Effector memory CD8-positive, alpha-beta T cell (primary cell): ENCODE measurements around the gene ANKMY1.
A peak's percentile ranks its signal among the peaks of the same experiment; 100 is the strongest.

Source experiments
- ATAC-seq: fragments of 150-1000 bp; cut with Tn5 transposase; replicated peaks from 2 replicates; pipeline ENCODE4 v1.10.0; 2021; ENCODE audit warnings: mild to moderate bottlenecking, moderate library complexity
- DNase-seq, 3 experiments: peaks; one replicate each; pipeline ENCODE4 v3.0.0; 2021
- H3K27ac Mint-ChIP-seq, 2 donors: one replicate each; pipeline ENCODE4 v1.8.0; 2022; ENCODE audit warnings: mild to moderate bottlenecking in 2 of 2, mixed read lengths in 2 of 2, moderate library complexity in 2 of 2
- H3K27me3 Mint-ChIP-seq, 2 donors: one replicate each; pipeline ENCODE4 v1.8.0; 2022; ENCODE audit warnings: mixed read lengths in 2 of 2
- H3K36me3 Mint-ChIP-seq: one replicate; pipeline ENCODE4 v1.8.0; 2022; ENCODE audit warnings: mild to moderate bottlenecking, moderate library complexity, mixed read lengths; ENCODE audit not compliant: insufficient read depth
- H3K4me1 Mint-ChIP-seq, 2 donors: one replicate each; pipeline ENCODE4 v1.8.0; 2022; ENCODE audit warnings: low read depth in 2 of 2, mixed read lengths in 2 of 2
- H3K4me3 Mint-ChIP-seq, 2 donors: one replicate each; pipeline ENCODE4 v1.8.0; 2022; ENCODE audit warnings: mild to moderate bottlenecking in 2 of 2, mixed read lengths in 2 of 2, moderate library complexity in 2 of 2
- H3K9me3 Mint-ChIP-seq, 2 donors: one replicate each; pipeline ENCODE4 v1.8.0; 2022; ENCODE audit warnings: mixed read lengths in 2 of 2

Gene ANKMY1

GRCh38 chr2:240437551-240437860 is 120.3 kb downstream of the ANKMY1 start:
- Mint-ChIP-seq H3K27me3 (peaks cover 12 to 38% of the 10 kb centered on the region in 2 donors), H3K4me3 (peak overlapping the region; percentile 33 to 48), H3K9me3 (no peaks in the 10 kb centered on the region), H3K27ac (peak overlapping the region in 1 of 2 donors; percentile 26), H3K4me1 (peaks cover 4 to 11% of the 10 kb centered on the region in 2 donors), H3K36me3 (peaks cover 8% of the 10 kb centered on the region)
- DNase-seq (no peak), ATAC-seq (no peak)

GRCh38 chr2:240436683-240437550 is 120.9 kb downstream of the ANKMY1 start:
- H3K27ac Mint-ChIP-seq = no peak overlapping the region
- DNase-seq = no peak

DNA sequence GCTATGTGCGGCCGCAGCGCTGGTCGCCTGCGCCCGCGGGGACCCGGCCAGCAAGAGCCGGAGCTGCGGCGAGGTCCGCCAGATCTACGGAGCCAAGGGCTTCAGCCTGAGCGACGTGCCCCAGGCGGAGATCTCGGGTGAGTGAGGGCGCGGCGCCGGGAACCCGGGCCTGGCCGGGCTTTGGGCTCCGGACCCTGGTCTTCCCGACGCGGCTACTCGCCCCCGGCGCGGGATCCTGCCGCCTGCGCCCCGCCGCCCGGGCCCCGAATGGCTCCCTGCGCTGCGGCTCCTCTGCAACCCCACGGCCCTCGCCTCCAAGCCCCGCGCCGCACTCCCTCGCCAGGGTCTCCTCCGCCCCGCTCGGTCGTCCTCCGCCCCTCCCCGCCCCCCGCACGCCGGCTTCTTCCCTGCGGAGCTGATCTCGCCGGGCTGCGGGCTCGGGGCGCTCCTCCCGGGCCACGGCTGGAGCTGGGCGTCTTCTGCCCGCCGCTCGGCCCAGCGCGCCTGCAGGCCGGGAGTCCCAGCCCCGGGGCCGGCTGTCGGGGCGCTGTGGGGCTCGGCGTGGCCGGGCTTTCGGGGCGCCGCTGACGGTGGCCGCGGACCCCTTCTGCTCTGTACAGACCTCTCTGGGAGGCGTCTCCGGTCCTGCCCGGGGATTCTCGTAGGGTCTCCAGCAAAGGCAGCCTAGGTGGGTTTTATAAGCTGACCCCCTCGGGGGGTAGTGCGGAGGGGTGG is 121.7 kb downstream of the ANKMY1 start:
- H3K36me3 Mint-ChIP-seq = peaks cover 8% of the 10 kb centered on the region
- H3K27me3 Mint-ChIP-seq = peaks cover 12 to 46% of the 10 kb centered on the region in 2 donors
- H3K4me1 Mint-ChIP-seq = peaks cover 4 to 11% of the 10 kb centered on the region in 2 donors
- no peak overlapping the region for H3K27ac Mint-ChIP-seq
- ATAC-seq (peak; percentile 0), DNase-seq (no peak)
- no peaks in the 10 kb centered on the region for H3K9me3 Mint-ChIP-seq
- H3K4me3 Mint-ChIP-seq = peak overlapping the region; percentile 61 to 65

More at GRCh38 chr2:240436683-240437550, 120.9 kb downstream of the ANKMY1 start:
- H3K4me1 Mint-ChIP-seq = peaks cover 4 to 11% of the 10 kb centered on the region in 2 donors
- H3K36me3 Mint-ChIP-seq = peaks cover 8% of the 10 kb centered on the region
- H3K9me3 Mint-ChIP-seq = no peaks in the 10 kb centered on the region
- H3K4me3 Mint-ChIP-seq = peak overlapping the region; percentile 61 to 65
- ATAC-seq = no peak
- peaks cover 12 to 44% of the 10 kb centered on the region in 2 donors for H3K27me3 Mint-ChIP-seq

DNA sequence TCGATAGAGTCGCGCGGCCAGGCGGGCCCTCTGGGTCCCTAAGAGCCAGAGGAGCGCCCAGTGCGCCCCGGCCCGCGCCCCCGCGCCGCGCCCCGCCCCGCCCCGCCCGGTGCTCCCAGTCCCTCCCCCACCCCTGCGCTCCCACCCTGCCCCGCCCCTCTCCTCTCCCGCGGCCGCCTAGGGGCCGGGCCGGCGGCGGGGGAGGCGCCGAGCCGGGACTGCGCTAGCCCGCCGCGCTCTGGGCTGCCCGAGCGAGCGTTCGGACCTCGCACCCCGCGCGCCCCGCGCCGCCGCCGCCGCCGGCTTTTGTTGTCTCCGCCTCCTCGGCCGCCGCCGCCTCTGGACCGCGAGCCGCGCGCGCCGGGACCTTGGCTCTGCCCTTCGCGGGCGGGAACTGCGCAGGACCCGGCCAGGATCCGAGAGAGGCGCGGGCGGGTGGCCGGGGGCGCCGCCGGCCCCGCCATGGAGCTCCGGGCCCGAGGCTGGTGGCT is 122.3 kb downstream of the ANKMY1 start, which contains the start of gene GPC1:
Gene GPC1, plus strand, starts transcription at position 207 of the 491 bp plus-strand sequence. Its CDS starts 256 bp downstream, at position 463.
- Mint-ChIP-seq H3K27ac (peak within 1 kb of the TSS in 1 of 2 donors; percentile 44), H3K27me3 (peaks cover 12 to 46% of the 10 kb centered on the region in 2 donors), H3K4me3 (peak within 1 kb of the TSS; percentile 84), H3K36me3 (peaks cover 8% of the 10 kb centered on the region), H3K4me1 (peaks cover 4 to 11% of the 10 kb centered on the region in 2 donors), H3K9me3 (no peaks in the 10 kb centered on the region)
- DNase-seq = no peak
- peak; percentile 72 for ATAC-seq

- peak overlapping the region in 1 of 2 donors; percentile 44 for H3K27ac Mint-ChIP-seq
Observed at GRCh38 chr2:240434728-240435456, 122.9 kb downstream of the ANKMY1 start.

DNA sequence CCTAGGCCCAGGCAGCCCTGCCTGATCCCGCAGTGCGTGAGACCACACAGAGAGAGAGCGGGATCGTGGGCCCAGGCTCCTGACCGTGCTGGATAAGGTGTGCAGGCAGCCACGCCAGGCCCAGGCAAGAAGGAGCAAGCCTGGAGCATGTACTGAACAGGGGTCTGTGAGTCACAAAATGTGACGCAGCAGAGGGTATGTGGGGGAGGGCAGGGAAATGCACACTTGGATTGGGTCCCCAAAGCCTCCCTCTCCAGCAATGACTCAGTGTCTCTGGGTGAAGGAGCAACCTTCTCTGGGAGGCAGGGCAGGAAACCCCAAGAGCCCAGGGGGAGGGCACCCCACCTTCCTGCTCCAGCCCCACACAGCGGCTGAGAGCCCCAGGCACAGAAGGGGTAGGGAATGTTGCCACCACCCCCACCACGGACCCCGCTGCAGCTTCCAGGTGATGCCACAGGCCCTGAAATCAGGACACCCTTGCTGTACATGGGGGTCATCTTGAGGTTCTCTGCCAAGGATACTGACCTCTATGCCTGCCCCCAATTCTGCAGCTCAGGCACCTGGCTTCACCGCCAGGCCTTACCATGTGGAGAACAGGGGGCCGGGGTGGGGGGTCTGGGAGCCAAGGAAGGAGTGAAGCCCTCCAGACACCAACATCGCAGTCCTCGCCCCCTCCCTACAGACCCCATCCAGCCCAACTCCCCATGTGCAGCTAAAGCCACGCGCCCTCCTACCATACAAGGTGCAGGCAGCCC is 123.6 kb downstream of the ANKMY1 start:
- H3K4me3 Mint-ChIP-seq = peak overlapping the region; percentile 84
- DNase-seq (no peak), ATAC-seq (no peak)
- H3K9me3 Mint-ChIP-seq = no peaks in the 10 kb centered on the region
- H3K36me3 Mint-ChIP-seq = peaks cover 8% of the 10 kb centered on the region
- H3K27ac Mint-ChIP-seq = peak overlapping the region in 1 of 2 donors; percentile 44
- H3K27me3 Mint-ChIP-seq = peaks cover 12 to 47% of the 10 kb centered on the region in 2 donors
- H3K4me1 Mint-ChIP-seq = peaks cover 4 to 11% of the 10 kb centered on the region in 2 donors

More at GRCh38 chr2:240434728-240435456, 122.9 kb downstream of the ANKMY1 start:
- H3K4me3 Mint-ChIP-seq = peak overlapping the region; percentile 84
- DNase-seq (peak; percentile 69 to 78 (median 75)), ATAC-seq (peak; percentile 81)
- peaks cover 12 to 46% of the 10 kb centered on the region in 2 donors for H3K27me3 Mint-ChIP-seq
- peaks cover 8% of the 10 kb centered on the region for H3K36me3 Mint-ChIP-seq
- no peaks in the 10 kb centered on the region for H3K9me3 Mint-ChIP-seq
- H3K4me1 Mint-ChIP-seq = peaks cover 4 to 11% of the 10 kb centered on the region in 2 donors

- H3K9me3 Mint-ChIP-seq = no peaks in the 10 kb centered on the region
- H3K4me3 Mint-ChIP-seq = peak overlapping the region; percentile 84
- H3K27me3 Mint-ChIP-seq = peaks cover 8 to 51% of the 10 kb centered on the region in 2 donors
- H3K36me3 Mint-ChIP-seq = peaks cover 5% of the 10 kb centered on the region
- DNase-seq = no peak
- peaks cover 4 to 10% of the 10 kb centered on the region in 2 donors for H3K4me1 Mint-ChIP-seq
- peak overlapping the region in 1 of 2 donors; percentile 19 for H3K27ac Mint-ChIP-seq
- no peak for ATAC-seq
Observed at GRCh38 chr2:240432820-240433801, 124.7 kb downstream of the ANKMY1 start.

DNA sequence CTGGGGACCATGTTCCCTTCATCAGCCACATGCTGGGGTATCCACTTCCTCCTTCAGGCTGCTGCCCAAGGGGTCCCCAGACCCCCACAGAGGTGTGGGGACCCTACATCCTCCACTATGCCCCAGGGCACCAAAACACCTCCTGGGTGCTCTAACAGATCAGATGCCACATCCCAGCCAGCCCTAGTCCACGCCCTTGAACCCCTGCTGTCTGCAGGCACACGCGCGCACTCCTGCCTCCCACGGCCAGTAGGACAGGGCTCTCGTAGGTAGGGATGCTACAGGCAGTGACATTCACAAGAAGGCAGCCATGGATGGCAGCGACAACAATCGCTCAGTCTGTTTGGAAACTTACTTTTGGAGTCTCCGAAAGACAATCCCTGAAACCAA is 125.4 kb downstream of the ANKMY1 start:
- no peak for ATAC-seq
- H3K4me3 Mint-ChIP-seq = no peak overlapping the region

GRCh38 chr2:240431661-240432424 is 125.9 kb downstream of the ANKMY1 start:
- Mint-ChIP-seq H3K36me3 (peaks cover 5% of the 10 kb centered on the region), H3K4me1 (peaks cover 0 to 7% of the 10 kb centered on the region in 2 donors), H3K4me3 (no peak overlapping the region), H3K27ac (no peak overlapping the region), H3K27me3 (peaks cover 1 to 51% of the 10 kb centered on the region in 2 donors), H3K9me3 (no peaks in the 10 kb centered on the region)
- DNase-seq (peak in 1 of 3 experiments; percentile 0), ATAC-seq (no peak)

More for the DNA sequence above, 125.4 kb downstream of the ANKMY1 start:
- H3K4me1 Mint-ChIP-seq = peaks cover 0 to 7% of the 10 kb centered on the region in 2 donors
- H3K27me3 Mint-ChIP-seq = peaks cover 1 to 51% of the 10 kb centered on the region in 2 donors
- H3K27ac Mint-ChIP-seq = no peak overlapping the region
- peaks cover 5% of the 10 kb centered on the region for H3K36me3 Mint-ChIP-seq
- no peak for DNase-seq
- no peaks in the 10 kb centered on the region for H3K9me3 Mint-ChIP-seq

DNA sequence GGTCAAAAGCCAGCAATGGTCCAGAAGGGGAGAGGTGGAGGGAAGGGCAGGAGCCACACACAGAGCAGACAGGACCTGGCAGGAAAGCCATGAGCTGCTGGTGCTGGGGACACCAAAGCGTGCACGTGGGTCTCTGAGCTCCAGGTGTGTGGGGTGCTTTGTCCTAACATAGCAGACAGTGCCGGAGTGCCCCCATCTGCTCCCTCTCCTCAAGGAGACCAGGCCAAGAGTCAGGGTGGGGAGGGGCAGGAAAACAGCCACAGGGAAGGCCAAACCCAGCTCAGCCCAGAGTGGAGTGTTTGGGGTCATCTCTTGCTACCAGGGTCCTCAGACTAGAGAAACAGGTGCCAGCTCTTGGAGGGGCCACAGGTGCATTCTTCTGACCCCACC is 126.5 kb downstream of the ANKMY1 start:
- Mint-ChIP-seq H3K4me1 (peaks cover 0 to 7% of the 10 kb centered on the region in 2 donors), H3K27ac (no peak overlapping the region), H3K9me3 (no peaks in the 10 kb centered on the region), H3K4me3 (no peak overlapping the region), H3K27me3 (peaks cover 7 to 49% of the 10 kb centered on the region in 2 donors), H3K36me3 (peaks cover 5% of the 10 kb centered on the region)
- ATAC-seq = no peak
- peak in 1 of 3 experiments; percentile 0 for DNase-seq

DNA sequence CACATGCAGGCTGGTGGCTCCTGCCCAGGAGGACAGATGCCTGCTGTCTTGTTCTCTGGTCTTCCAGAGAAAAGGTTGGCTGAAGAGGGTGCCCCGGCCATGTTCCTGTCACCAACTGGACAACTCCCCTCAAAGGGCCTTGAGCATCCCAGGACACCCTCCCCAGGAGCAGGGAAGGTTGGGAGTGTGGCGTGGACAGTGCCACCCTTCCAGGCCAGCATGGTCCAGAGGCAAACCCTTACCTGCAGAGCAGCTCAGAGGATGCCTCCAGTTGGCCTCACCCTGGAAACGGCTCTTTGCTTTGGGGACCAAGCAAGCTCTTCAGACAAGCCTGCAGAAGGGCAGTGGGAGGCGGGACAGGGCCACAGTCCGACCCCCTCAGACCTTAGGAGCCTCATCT is 127.2 kb downstream of the ANKMY1 start:
- DNase-seq = no peak
- Mint-ChIP-seq H3K27ac (no peak overlapping the region), H3K36me3 (peaks cover 5% of the 10 kb centered on the region), H3K4me3 (no peak overlapping the region), H3K9me3 (no peaks in the 10 kb centered on the region), H3K4me1 (peaks cover 0 to 7% of the 10 kb centered on the region in 2 donors), H3K27me3 (peaks cover 12 to 49% of the 10 kb centered on the region in 2 donors)
- ATAC-seq = no peak
